Activated CD4-positive, alpha-beta T cell treated with anti-CD3 and anti-CD28 coated beads, Interleukin-2, amount 10 ng/mL, durations not matched to agents 7 days and 5 days (primary cell): ENCODE data around the gene ELOVL5. TPM values are rescaled to one million over a fixed set of nuclear protein-coding genes. Genes with fewer than 3 reads are reported as not detected.

ENCODE experiments used
- CTCF ChIA-PET: fragments of 350-600 bp; sonication (Branson Sonifier 250); formaldehyde crosslinking; loops from one replicate; lab custom pipeline; 2021; ENCODE audit warnings: antibody characterized with exemption; lab: Charles Lee
- POLR2A ChIA-PET: fragments of 350-600 bp; sonication (Branson Sonifier 250); formaldehyde crosslinking; loops from one replicate; lab custom pipeline; 2021; ENCODE audit warnings: antibody characterized with exemption; lab: Charles Lee
- DNase-seq: peaks from one replicate; pipeline ENCODE4 v3.0.0-alpha.2; 2020
- H3K27ac Mint-ChIP-seq: one replicate; pipeline ENCODE4 v1.8.0; 2021; ENCODE audit warnings: mild to moderate bottlenecking, moderate library complexity, mixed read lengths
- H3K27me3 Mint-ChIP-seq: one replicate; pipeline ENCODE4 v1.8.0; 2021; ENCODE audit warnings: mixed read lengths
- H3K36me3 Mint-ChIP-seq: one replicate; pipeline ENCODE4 v1.8.0; 2021; ENCODE audit warnings: low read depth, mixed read lengths
- H3K4me1 Mint-ChIP-seq: one replicate; pipeline ENCODE4 v1.8.0; 2021; ENCODE audit warnings: mixed read lengths
- H3K4me3 Mint-ChIP-seq: one replicate; pipeline ENCODE4 v1.8.0; 2021; ENCODE audit warnings: mild to moderate bottlenecking, moderate library complexity, mixed read lengths
- H3K9me3 Mint-ChIP-seq: one replicate; pipeline ENCODE4 v1.8.0; 2021; ENCODE audit warnings: mixed read lengths
- total RNA-seq, 2 experiments: library from RNA; stranded (reverse); gene quantifications; one replicate each; pipeline ENCODE4 v1.2.3, GENCODE V29; 2021

Gene ELOVL5
- total RNA-seq, 2 experiments from 2014 or later: 124 to 152 TPM

DNA sequence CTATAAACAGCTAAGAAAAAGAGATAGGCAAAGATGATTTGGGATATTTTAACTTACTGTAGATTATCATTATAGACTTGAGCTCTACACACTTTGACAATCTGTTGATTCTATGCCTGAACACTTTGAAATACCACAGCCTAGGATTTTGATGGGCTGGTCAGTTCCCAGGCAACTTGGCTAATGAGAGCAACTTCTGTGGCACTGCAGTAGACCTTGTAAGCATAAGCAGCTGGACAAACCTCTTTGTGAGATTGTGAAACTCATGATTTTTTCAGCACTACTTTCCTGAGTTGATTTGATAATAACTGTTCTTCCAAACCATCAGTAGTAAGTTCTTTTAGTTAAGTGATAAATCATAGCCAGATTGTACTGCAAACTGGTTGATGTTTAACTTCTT, 27.1 kb upstream of the ELOVL5 start:
- POLR2A ChIA-PET: no interaction called here
- no peaks in the 10 kb centered on the region for H3K4me1 Mint-ChIP-seq
- DNase-seq: no peak
- peaks cover 18% of the 10 kb centered on the region for H3K27me3 Mint-ChIP-seq
- no peak overlapping the region for H3K4me3 Mint-ChIP-seq
- no peaks in the 10 kb centered on the region for H3K9me3 Mint-ChIP-seq
- no peaks in the 10 kb centered on the region for H3K36me3 Mint-ChIP-seq
- CTCF ChIA-PET: no interaction called here
- H3K27ac Mint-ChIP-seq: no peak overlapping the region

DNA sequence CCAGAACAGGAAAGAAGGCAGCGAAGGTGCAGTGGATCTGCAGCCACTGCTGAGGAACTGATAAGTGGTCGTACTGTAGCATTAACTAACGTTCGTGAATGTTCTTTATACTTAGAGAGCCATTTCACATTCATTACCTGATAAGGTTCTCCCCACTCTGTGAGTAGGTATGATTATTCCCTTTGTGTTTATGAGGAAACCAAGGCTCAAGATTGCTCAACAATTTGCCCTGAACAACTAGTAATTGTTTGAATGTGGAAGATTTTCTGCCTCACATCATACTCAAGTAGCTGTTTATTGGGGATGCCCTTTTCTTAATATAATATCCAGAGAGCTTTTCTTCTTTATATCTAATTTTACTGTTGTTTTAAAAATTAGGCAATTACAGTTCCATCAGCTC, 24.9 kb upstream of the ELOVL5 start:
- no peak overlapping the region for H3K4me3 Mint-ChIP-seq
- peaks cover 24% of the 10 kb centered on the region for H3K27me3 Mint-ChIP-seq
- CTCF ChIA-PET: interaction anchor here (1.0 kb wide), 1 partner anchor 14 kb away, joined by 3 read pairs; no protein-coding TSS in a partner anchor
- no peaks in the 10 kb centered on the region for H3K36me3 Mint-ChIP-seq
- POLR2A ChIA-PET: no interaction called here
- H3K4me1 Mint-ChIP-seq: no peaks in the 10 kb centered on the region
- no peaks in the 10 kb centered on the region for H3K9me3 Mint-ChIP-seq
- no peak for DNase-seq
- H3K27ac Mint-ChIP-seq: no peak overlapping the region

DNA sequence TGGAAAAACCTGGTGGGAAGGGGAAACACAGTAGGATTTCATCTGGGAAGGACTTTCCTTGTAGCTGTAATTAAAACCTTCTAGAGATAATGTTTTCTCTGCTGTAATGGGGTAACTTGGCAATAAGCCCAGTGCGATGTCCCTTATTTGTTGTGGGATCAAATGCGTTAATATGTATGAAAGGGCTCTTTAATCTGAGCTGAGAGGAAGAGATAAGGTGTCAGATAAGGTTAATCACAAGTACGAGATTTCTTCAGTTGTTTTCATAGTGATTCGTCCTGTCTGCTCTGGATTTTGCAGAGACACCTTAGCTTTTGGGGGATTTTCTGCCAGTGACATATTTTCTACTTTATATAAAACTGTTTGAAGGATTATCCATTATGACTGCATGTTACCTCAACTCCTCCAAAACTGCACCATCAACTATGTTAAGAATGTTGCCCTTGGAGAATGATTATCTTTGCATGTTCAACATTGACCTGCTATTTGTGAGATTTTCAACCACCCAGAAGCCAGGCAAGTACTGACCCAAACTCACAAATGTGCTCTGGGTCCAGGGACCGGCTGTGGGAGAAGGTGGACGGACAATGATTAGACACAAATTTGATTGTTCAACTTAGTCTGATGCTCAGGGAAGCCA, 21.2 kb upstream of the ELOVL5 start:
- POLR2A ChIA-PET: no interaction called here
- no peak overlapping the region for H3K27ac Mint-ChIP-seq

DNA sequence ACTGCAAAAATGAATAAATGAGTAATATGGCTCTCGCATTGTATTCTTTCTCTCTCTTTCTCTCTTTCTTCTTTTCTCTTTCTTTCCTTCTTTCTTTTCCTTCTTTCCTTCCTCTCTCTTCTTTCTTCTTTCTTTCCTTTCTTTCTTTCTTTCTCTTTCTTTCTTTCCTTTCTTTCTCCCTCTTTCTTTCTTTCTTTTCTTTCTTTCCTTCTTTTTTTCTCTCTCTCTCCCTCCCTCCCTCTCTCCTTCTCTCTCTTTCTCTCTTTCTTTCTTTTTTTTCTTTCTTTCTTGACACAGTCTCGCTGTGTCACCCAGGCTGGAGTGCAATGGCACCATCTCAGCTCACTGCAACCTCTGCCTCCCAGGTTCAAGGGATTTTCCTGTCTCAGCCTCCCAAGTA, 20.3 kb upstream of the ELOVL5 start:
- Mint-ChIP-seq H3K4me3 (no peak overlapping the region), H3K36me3 (peaks cover 5% of the 10 kb centered on the region), H3K9me3 (peaks cover 5% of the 10 kb centered on the region), H3K27me3 (peaks cover 6% of the 10 kb centered on the region), H3K27ac (no peak overlapping the region), H3K4me1 (no peaks in the 10 kb centered on the region)
- CTCF ChIA-PET: interaction anchor here (0.6 kb wide), 2 partner anchors 9 to 276 kb away, joined by 3 read pairs; no protein-coding TSS in a partner anchor
- POLR2A ChIA-PET: no interaction called here
- DNase-seq: no peak

More for the DNA sequence above, 21.2 kb upstream of the ELOVL5 start:
- Mint-ChIP-seq H3K27me3 (peaks cover 10% of the 10 kb centered on the region), H3K4me1 (no peaks in the 10 kb centered on the region), H3K4me3 (no peak overlapping the region), H3K36me3 (peaks cover 5% of the 10 kb centered on the region), H3K9me3 (peaks cover 5% of the 10 kb centered on the region)
- no peak for DNase-seq
- CTCF ChIA-PET: interaction anchor here (0.6 to 0.9 kb wide), 3 partner anchors 9 to 275 kb away, joined by 3 read pairs; no protein-coding TSS in a partner anchor

DNA sequence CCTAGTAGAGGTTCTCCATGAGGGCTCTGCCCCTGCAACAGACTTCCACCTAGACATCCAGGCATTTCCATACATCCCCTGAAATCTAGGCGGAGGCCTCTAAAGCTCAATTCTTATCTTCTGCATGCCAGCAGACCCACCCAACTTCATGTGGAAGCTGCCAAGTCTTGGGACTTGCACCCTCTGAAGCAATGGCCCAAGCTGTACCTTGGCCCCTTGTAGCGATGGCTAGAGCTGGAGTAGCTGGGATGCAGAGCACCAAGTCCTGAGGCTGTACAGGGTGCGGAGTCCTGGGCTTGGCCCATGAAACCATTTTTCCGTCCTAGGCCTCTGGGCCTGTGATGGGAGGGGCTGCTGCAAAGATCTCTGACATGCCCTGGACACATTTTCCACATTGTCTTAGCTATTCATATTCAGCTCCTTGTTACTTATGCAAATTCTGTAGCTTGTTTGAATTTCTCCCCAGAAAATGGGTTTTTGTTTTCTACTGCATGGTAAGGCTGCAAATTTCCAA, 17.4 kb upstream of the ELOVL5 start:
- H3K36me3 Mint-ChIP-seq: peaks cover 5% of the 10 kb centered on the region
- peaks cover 18% of the 10 kb centered on the region for H3K4me1 Mint-ChIP-seq
- CTCF ChIA-PET: interaction anchor here (0.6 to 0.9 kb wide), 4 partner anchors 25 to 214 kb away, joined by 3 to 5 read pairs (median 3); no protein-coding TSS in a partner anchor
- no peak for DNase-seq
- H3K4me3 Mint-ChIP-seq: no peak overlapping the region
- POLR2A ChIA-PET: no interaction called here
- peaks cover 6% of the 10 kb centered on the region for H3K27me3 Mint-ChIP-seq
- peaks cover 12% of the 10 kb centered on the region for H3K9me3 Mint-ChIP-seq
- no peak overlapping the region for H3K27ac Mint-ChIP-seq

DNA sequence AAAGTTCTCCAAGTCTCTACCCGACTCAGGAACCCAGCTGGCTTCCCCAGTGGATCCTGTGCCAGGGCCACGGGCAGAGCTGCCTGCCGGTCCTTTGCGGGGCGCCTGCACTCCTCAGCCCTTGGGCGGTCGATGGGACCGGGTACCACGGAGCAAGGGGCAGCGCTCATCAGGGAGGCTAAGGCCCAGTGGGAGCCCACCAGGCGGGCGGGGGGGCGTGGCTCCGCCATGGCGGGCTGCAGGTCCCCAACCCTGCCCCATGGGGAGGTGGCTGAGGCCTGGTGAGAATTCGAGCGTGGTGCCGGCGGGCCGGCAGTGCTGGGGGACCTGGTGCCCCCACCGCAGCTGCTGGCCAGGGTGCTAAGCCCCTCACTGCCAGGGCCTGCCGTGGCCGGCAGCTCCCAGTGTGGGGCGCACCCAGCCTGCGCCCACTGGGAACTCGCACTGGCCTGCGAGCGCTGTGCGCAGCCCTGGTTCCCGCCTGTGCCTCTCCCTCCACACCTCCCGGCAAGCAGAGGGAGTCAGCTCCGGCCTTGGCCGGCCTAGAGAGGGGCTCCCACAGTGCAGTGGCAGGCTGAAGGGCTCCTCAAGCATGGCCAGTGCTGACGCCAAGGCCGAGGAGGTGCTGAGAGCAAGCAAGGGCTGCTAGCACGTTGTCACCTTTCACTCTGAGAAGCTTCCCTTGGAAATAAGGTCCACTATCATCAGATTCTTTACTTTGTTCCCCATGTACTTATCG, 14.8 kb upstream of the ELOVL5 start:
- H3K27me3 Mint-ChIP-seq: no peaks in the 10 kb centered on the region
- no peak overlapping the region for H3K4me3 Mint-ChIP-seq
- peaks cover 5% of the 10 kb centered on the region for H3K36me3 Mint-ChIP-seq
- no peak for DNase-seq
- ChIA-PET POLR2A (no interaction called here), CTCF (interaction anchor here (0.9 kb wide), 1 partner anchor 13 kb away, joined by 3 read pairs; no protein-coding TSS in a partner anchor)
- peaks cover 12% of the 10 kb centered on the region for H3K9me3 Mint-ChIP-seq
- peaks cover 40% of the 10 kb centered on the region for H3K4me1 Mint-ChIP-seq
- H3K27ac Mint-ChIP-seq: no peak overlapping the region

DNA sequence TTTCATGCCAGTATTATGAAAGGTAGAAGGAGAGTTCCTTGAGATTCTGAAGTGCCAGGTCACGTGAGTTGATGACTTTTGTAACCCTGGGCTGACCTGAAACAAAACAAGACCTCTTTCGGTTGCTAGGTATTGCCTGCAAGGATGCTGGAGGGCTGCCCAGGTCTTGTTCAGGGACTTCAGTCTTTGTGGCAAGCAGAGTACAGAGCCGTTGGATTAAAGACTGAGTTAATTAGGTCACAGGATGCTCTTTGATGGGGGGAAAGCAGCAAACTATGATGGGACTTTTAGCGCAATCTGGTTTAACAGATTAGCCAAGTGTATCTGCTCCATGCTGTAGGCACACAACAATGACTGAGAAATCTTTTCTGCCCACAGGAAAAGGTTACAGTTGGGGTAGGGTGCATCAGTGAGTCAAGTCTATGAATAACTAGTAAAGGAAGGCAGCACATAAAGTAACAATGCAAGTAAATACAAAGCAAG, 12.8 kb upstream of the ELOVL5 start:
- no peaks in the 10 kb centered on the region for H3K36me3 Mint-ChIP-seq
- H3K9me3 Mint-ChIP-seq: peaks cover 7% of the 10 kb centered on the region
- no peak overlapping the region for H3K4me3 Mint-ChIP-seq
- peak overlapping the region; percentile 99 for H3K27ac Mint-ChIP-seq
- POLR2A ChIA-PET: no interaction called here
- H3K27me3 Mint-ChIP-seq: no peaks in the 10 kb centered on the region
- CTCF ChIA-PET: interaction anchor here (1.5 to 1.6 kb wide), 2 partner anchors 14 to 22 kb away, joined by 3 to 4 read pairs; no protein-coding TSS in a partner anchor
- DNase-seq: peak; percentile 64
- peaks cover 54% of the 10 kb centered on the region for H3K4me1 Mint-ChIP-seq

DNA sequence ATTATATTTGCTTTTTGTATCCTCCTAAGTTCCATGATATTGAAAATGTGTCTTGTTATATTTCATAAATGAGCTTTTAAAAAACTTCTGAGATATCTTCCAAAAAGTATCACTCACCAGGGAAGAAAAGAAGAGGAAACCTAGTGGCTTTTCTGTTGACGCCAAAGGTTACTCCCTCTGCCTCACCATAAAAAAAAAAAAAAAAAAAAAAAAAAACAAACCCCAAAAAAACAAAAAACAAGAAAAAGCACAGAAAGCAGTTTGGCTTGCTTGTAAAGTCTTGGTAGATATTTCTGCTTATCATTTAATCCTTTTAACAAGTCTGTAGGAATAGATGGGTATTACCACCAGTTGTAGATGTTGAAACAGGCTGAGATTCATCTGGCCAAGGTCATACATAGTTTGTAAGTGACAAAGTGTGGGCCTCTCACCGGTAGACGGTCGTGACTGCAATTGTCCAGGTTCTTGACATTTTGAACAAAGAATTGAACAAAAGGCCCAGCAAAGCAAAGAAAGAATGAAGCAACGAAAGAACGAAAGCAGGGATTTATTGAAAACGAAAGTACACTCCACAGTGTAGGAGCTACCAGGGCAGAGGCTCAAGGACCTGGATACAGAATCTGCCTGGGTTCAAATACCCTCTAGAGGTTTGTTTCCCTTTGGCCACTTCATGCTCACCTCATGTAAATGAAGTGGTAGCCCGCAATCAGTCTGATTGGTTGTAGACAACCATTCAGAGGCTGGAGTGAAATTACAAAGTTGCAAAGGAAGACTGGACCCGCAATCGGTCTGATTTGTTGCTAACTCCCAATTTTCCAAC, 11.6 kb upstream of the ELOVL5 start:
- POLR2A ChIA-PET: interaction anchor here (1.6 kb wide), 1 partner anchor 13 kb away, joined by 10 read pairs; the partner anchor contains the start of gene ELOVL5
- Mint-ChIP-seq H3K4me3 (peak overlapping the region; percentile 81), H3K27ac (peak overlapping the region; percentile 99), H3K9me3 (peaks cover 7% of the 10 kb centered on the region), H3K4me1 (peaks cover 54% of the 10 kb centered on the region), H3K36me3 (no peaks in the 10 kb centered on the region), H3K27me3 (no peaks in the 10 kb centered on the region)
- no peak for DNase-seq
- CTCF ChIA-PET: interaction anchor here (1.5 to 2.2 kb wide), 2 partner anchors 12 to 20 kb away, joined by 4 to 9 read pairs; partner anchors contain the start of gene ELOVL5

DNA sequence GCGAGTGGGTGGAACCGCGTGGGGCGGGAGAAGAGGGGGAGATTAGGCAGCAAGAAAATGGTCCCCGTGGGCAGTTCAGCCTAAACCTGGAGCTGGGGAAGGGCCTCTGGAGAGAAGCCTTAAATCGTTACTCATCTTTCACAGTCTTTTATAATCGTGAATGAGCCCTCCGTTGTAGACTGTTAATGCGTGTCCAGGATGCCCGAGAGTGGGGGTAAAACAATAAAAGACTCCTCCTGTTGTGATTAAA, 11.0 kb upstream of the ELOVL5 start:
- H3K27me3 Mint-ChIP-seq: peaks cover under 1% of the 10 kb centered on the region
- H3K4me1 Mint-ChIP-seq: peaks cover 54% of the 10 kb centered on the region
- no peaks in the 10 kb centered on the region for H3K36me3 Mint-ChIP-seq
- POLR2A ChIA-PET: interaction anchor here (0.6 to 1.6 kb wide), 2 partner anchors 10 to 12 kb away, joined by 3 to 10 read pairs; partner anchors contain the start of gene ELOVL5
- H3K9me3 Mint-ChIP-seq: peaks cover 7% of the 10 kb centered on the region
- H3K27ac Mint-ChIP-seq: peak overlapping the region; percentile 99
- DNase-seq: no peak
- CTCF ChIA-PET: interaction anchor here (2.2 kb wide), 1 partner anchor 12 kb away, joined by 9 read pairs; the partner anchor contains the start of gene ELOVL5
- H3K4me3 Mint-ChIP-seq: peak overlapping the region; percentile 81

DNA sequence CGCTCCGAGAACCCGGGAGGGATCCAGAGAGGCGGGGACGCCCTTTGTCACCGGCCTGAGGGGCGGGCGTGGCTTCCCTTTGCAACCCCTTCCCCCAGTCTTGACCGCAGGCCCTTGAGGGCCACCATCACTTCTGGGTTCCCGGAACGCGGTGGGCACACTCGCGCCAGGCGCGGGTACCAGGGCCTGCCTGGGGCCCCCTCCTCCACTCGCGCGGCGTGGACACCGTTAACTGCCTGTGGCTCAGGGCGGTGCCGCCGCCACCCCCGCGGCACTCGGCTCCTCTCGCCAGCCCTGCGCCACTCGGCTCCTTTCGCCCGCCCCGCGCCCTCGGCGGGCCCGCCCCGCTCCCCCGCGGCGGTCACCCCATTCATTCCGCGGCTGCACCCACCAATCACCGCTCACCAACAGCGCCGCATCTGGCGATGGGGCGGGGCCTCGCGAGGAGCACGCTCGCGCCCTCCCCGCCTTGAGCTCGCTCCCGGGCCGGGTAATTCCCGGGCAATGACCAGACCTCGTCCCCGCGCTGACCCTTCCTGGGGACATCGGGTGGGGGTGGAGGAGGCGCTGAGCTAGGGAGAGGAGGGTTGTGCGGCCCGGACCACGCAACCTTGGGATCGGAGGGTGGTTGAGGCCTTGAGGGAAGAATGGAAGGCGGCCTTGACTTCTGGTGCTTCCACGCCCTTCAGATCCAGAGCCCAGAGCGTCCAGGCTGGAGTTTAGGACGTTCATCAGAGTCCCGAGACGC, 10.5 kb upstream of the ELOVL5 start:
- Mint-ChIP-seq H3K27ac (peak overlapping the region; percentile 99), H3K27me3 (peaks cover 6% of the 10 kb centered on the region), H3K4me3 (peak overlapping the region; percentile 81), H3K36me3 (no peaks in the 10 kb centered on the region), H3K4me1 (peaks cover 54% of the 10 kb centered on the region), H3K9me3 (peaks cover 7% of the 10 kb centered on the region)
- POLR2A ChIA-PET: interaction anchor here (0.6 to 1.6 kb wide), 2 partner anchors 9 to 12 kb away, joined by 3 to 10 read pairs; partner anchors contain the start of gene ELOVL5
- CTCF ChIA-PET: interaction anchor here (2.2 kb wide), 1 partner anchor 11 kb away, joined by 9 read pairs; the partner anchor contains the start of gene ELOVL5
- DNase-seq: peak; percentile 91

DNA sequence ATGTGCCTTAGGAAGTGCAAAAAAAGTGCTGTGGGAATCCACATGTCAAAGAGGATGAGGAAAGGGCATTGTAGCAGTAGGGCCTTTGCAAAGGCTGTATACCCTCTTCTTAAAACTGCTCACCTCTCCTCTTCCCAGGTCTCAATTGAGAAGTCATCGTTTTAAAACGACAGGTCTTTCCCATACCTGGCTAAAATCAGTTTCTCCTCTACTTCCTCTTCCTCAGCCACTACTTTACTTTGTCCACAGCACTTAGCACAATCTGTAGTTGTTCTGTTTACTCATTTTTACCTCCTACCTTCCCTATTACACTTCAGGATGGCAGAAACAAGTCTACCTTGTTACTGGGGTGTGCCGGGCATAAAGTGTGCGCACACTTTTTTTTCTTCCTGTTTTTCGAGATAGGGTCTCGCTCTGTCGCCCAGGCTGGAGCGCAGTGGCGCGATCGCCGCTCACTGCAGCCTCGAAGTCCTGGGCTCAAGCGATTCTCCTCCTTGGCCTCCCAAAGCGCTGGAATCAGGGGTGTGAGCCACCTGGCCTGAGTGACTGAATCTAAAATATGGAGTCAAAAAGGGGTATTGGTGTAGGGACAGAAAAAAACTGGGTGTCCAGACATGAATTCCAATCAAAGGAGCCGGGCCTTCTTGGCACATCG, 9.8 kb upstream of the ELOVL5 start:
- Mint-ChIP-seq H3K4me3 (peak overlapping the region; percentile 81), H3K27me3 (peaks cover 8% of the 10 kb centered on the region), H3K36me3 (no peaks in the 10 kb centered on the region), H3K4me1 (peaks cover 54% of the 10 kb centered on the region), H3K27ac (peak overlapping the region; percentile 99), H3K9me3 (peaks cover 7% of the 10 kb centered on the region)
- ChIA-PET CTCF (interaction anchor here (2.2 kb wide), 1 partner anchor 11 kb away, joined by 9 read pairs; the partner anchor contains the start of gene ELOVL5), POLR2A (interaction anchor here (1.6 kb wide), 1 partner anchor 11 kb away, joined by 10 read pairs; the partner anchor contains the start of gene ELOVL5)
- DNase-seq: no peak
